IMR-90 (cell line): Measurements from ENCODE around the gene STARD3. TPM values are rescaled to one million over a fixed set of nuclear protein-coding genes. Genes with fewer than 3 reads are reported as not detected.

Experiments
- ATAC-seq: fragments of 200-7000 bp; cut with Tn5 transposase; 2 replicates; pipeline ENCODE4 v1.9.1; 2020; ENCODE audit warnings: low read depth, mild to moderate bottlenecking, moderate library complexity
- BruUV-seq: library from RNA; stranded (reverse); fragments of 400-500 nt; replicated peaks from 2 replicates; lab custom pipeline; 2021; lab: Mats Ljungman, UMichigan
- CTCF ChIA-PET: fragments of 300-600 bp; formaldehyde crosslinking; extraction: SDS; loops from one replicate; lab custom pipeline; 2021; ENCODE audit warnings: antibody characterized with exemption; lab: Yijun Ruan, JAX
- POLR2A ChIA-PET: fragments of 300-600 bp; sonication (Branson Sonifier 250); formaldehyde crosslinking; loops from one replicate; lab custom pipeline; 2022; ENCODE audit warnings: antibody characterized with exemption; ENCODE audit not compliant: unreplicated experiment; lab: Charles Lee
- DNase-seq: peaks from one replicate; pipeline ENCODE4 v3.0.0; 2013
- H2AFZ ChIP-seq: replicated peaks from 2 replicates; pipeline ENCODE3; 2013; ENCODE audit warnings: low read length, mild to moderate bottlenecking; ENCODE audit not compliant: poor library complexity
- H2AK5ac ChIP-seq: 2 replicates; pipeline ENCODE4 v1.6.1; 2013; ENCODE audit warnings: low read depth, low read length, inconsistent platforms
- H2AK9ac ChIP-seq: replicated peaks from 2 replicates; pipeline ENCODE3; 2013; ENCODE audit warnings: mild to moderate bottlenecking, low read depth, low read length, moderate library complexity; ENCODE audit not compliant: poor library complexity
- H2BK120ac ChIP-seq: 2 replicates; pipeline ENCODE4 v1.6.1; 2013; ENCODE audit warnings: low read depth, low read length, inconsistent platforms
- H2BK15ac ChIP-seq: 3 replicates; pipeline ENCODE4 v1.6.1; 2013; ENCODE audit warnings: low read depth, low read length, inconsistent platforms
- H2BK20ac ChIP-seq: 2 replicates; pipeline ENCODE4 v1.6.1; 2013; ENCODE audit warnings: low read depth, mild to moderate bottlenecking, inconsistent platforms, low read length, moderate library complexity
- H2BK5ac ChIP-seq: 2 replicates; pipeline ENCODE4 v1.6.1; 2013; ENCODE audit warnings: mild to moderate bottlenecking, low read depth, low read length, inconsistent platforms; ENCODE audit not compliant: poor library complexity, severe bottlenecking
- H3K14ac ChIP-seq: replicated peaks from 2 replicates; pipeline ENCODE4 v1.6.1; 2013; ENCODE audit warnings: low read depth, low read length, inconsistent platforms
- H3K18ac ChIP-seq: 2 replicates; pipeline ENCODE4 v1.6.1; 2013; ENCODE audit warnings: low read depth, low read length, control low read depth
- H3K23ac ChIP-seq: 2 replicates; pipeline ENCODE4 v1.6.1; 2013; ENCODE audit warnings: low read depth, low read length, inconsistent platforms
- H3K27ac ChIP-seq: 2 replicates; pipeline ENCODE4 v1.5.1; 2013; ENCODE audit warnings: mild to moderate bottlenecking, control low read depth, low read length; ENCODE audit not compliant: insufficient read depth
- H3K27me3 ChIP-seq: 2 replicates; pipeline ENCODE4 v1.6.1; 2013; ENCODE audit warnings: low read length; ENCODE audit not compliant: control insufficient read depth, insufficient read depth
- H3K36me3 ChIP-seq: 2 replicates; pipeline ENCODE4 v1.6.1; 2013; ENCODE audit warnings: low read length, mixed read lengths; ENCODE audit not compliant: control insufficient read depth, insufficient read depth
- H3K4ac ChIP-seq: 2 replicates; pipeline ENCODE4 v1.6.1; 2013; ENCODE audit warnings: low read depth, low read length, inconsistent platforms
- H3K4me1 ChIP-seq: 2 replicates; pipeline ENCODE4 v1.6.1; 2013; ENCODE audit warnings: low read length, mixed read lengths; ENCODE audit not compliant: control insufficient read depth, insufficient read depth
- H3K4me2 ChIP-seq: 2 replicates; pipeline ENCODE4 v1.6.1; 2013; ENCODE audit warnings: low read depth, mild to moderate bottlenecking, control low read depth, low read length, moderate library complexity
- H3K4me3 ChIP-seq: 2 replicates; pipeline ENCODE4 v1.5.1; 2013; ENCODE audit warnings: low read depth, mild to moderate bottlenecking, control low read depth, low read length, moderate library complexity; ENCODE audit not compliant: insufficient read depth
- H3K56ac ChIP-seq: 2 replicates; pipeline ENCODE4 v1.6.1; 2013; ENCODE audit warnings: low read length, inconsistent platforms; ENCODE audit not compliant: insufficient read depth; ENCODE audit errors: extremely low read depth
- H3K79me1 ChIP-seq, 2 experiments: 2 replicates each; pipeline ENCODE4 v1.6.1; 2013; ENCODE audit warnings: low read length in 2 of 2, inconsistent platforms in 1 of 2, low read depth in 1 of 2
- H3K9ac ChIP-seq: 2 replicates; pipeline ENCODE4 v1.6.1; 2013; ENCODE audit warnings: low read depth, low read length, control low read depth
- H3K9me1 ChIP-seq: 2 replicates; pipeline ENCODE4 v1.6.1; 2013; ENCODE audit warnings: low read length, inconsistent platforms; ENCODE audit not compliant: insufficient read depth
- H3K9me3 ChIP-seq: 2 replicates; pipeline ENCODE4 v1.6.1; 2013; ENCODE audit warnings: low read length; ENCODE audit not compliant: control insufficient read depth, insufficient read depth
- H4K20me1 ChIP-seq: 2 replicates; pipeline ENCODE4 v1.6.1; 2013; ENCODE audit warnings: low read length, inconsistent platforms; ENCODE audit not compliant: insufficient read depth
- H4K5ac ChIP-seq: 2 replicates; pipeline ENCODE4 v1.6.1; 2013; ENCODE audit warnings: mild to moderate bottlenecking, low read depth, low read length, control low read depth
- H4K8ac ChIP-seq, 2 experiments: 2 replicates each; pipeline ENCODE4 v1.6.1; 2013; ENCODE audit warnings: low read depth in 2 of 2, low read length in 2 of 2, control low read depth in 1 of 2, inconsistent platforms in 1 of 2
- H4K91ac ChIP-seq: 2 replicates; pipeline ENCODE4 v1.6.1; 2013; ENCODE audit warnings: low read depth, low read length, inconsistent platforms; ENCODE audit not compliant: insufficient read depth
- BHLHE40 ChIP-seq: fragments of 150-350 bp; IDR thresholded peaks from 2 replicates; pipeline ENCODE4 v1.6.1; 2016; ENCODE audit warnings: mild to moderate bottlenecking, low read depth, low read length
- CEBPB ChIP-seq: IDR thresholded peaks from 2 replicates; pipeline ENCODE4 v1.6.1; 2012; ENCODE audit warnings: low read depth, low read length, improper control_type of control experiment
- CHD1 ChIP-seq: IDR thresholded peaks from 2 replicates; pipeline ENCODE4 v1.6.1; 2012; ENCODE audit warnings: low read depth, low read length, improper control_type of control experiment
- ELK1 ChIP-seq: fragments of 150-350 bp; IDR thresholded peaks from 2 replicates; pipeline ENCODE4 v1.6.1; 2016; ENCODE audit warnings: low read depth, mild to moderate bottlenecking, low read length, moderate library complexity, borderline replicate concordance
- NFE2L2 ChIP-seq: fragments of 150-350 bp; IDR thresholded peaks from 2 replicates; pipeline ENCODE4 v1.6.1; 2016; ENCODE audit warnings: low read depth, mild to moderate bottlenecking, low read length
- USF2 ChIP-seq: fragments of 150-350 bp; IDR thresholded peaks from 2 replicates; pipeline ENCODE4 v1.6.1; 2017; ENCODE audit warnings: mild to moderate bottlenecking, antibody characterized with exemption, low read length, low read depth
- WGBS, 2 experiments: methylation state at CpG; one replicate each; pipeline versions ENCODE4 v1.1.5 to v1.1.7; 2013; ENCODE audit warnings: missing lambda C conversion rate in 2 of 2; ENCODE audit not compliant: insufficient read length in 1 of 2; ENCODE audit errors: extremely low coverage in 2 of 2; 5-methylcytosine and 5-hydroxymethylcytosine counted together
- dilution Hi-C: fragments of 300-500 bp; cut with HindIII; formaldehyde crosslinking; loops from one replicate; pipeline ENCODE4 v1.14.3; 2018; ENCODE audit warnings: low sequenced_read_pairs; ENCODE audit not compliant: unreplicated experiment
- in situ Hi-C: fragments of 300-500 bp; cut with MboI; formaldehyde crosslinking; loops from 3 replicates; pipeline ENCODE4 v1.14.3; 2019; ENCODE audit warnings: low sequenced_read_pairs, inconsistent platforms, mixed read lengths
- intact Hi-C: fragments of 100-400 bp; cut with micrococcal nuclease; formaldehyde crosslinking; loops from 2 replicates; pipeline ENCODE4 v1.10.0; 2022
- polyA plus RNA-seq, 3 experiments: library from polyadenylated mRNA; depleted of rRNA; stranded (reverse); fragments of >200 nt; gene quantifications; 2 replicates each; pipeline ENCODE4 v1.2.3, GENCODE V29; 2012; ENCODE audit warnings: low replicate concordance in 1 of 3
- total RNA-seq: library from RNA; depleted of rRNA; stranded (reverse); fragments of >200 nt; gene quantifications from 2 replicates; pipeline ENCODE4 v1.2.3, GENCODE V29; 2012

The STARD3 gene
- total and polyA plus RNA-seq, 2 of the 4 experiments (the other 2 are of a cell fraction): 8.1 to 50.4 TPM

- no peak overlapping the region for H3K18ac ChIP-seq
- no peak overlapping the region for H2BK5ac ChIP-seq
- H3K4me1 ChIP-seq: peaks cover 21% of the 10 kb centered on the region
- no TSS peak for BruUV-seq
- H3K9me3 ChIP-seq: no peaks in the 10 kb centered on the region
- peak overlapping the region; percentile 99 for H3K4me2 ChIP-seq
- TF ChIP-seq ELK1: no peak
- TF ChIP-seq CEBPB: no peak
- TF ChIP-seq USF2: no peak
- no peak for TF ChIP-seq NFE2L2
- no peak for TF ChIP-seq BHLHE40
- no peak for TF ChIP-seq CHD1
- no peak overlapping the region for H4K8ac ChIP-seq
- H3K79me1 ChIP-seq: peaks cover 0 to 62% of the 10 kb centered on the region in 2 experiments; a peak in 3 of 4 replicates
- dilution Hi-C loops (no loop called here), intact Hi-C loops (no loop called here), in situ Hi-C loops (no loop called here)
- ATAC-seq (no peak), DNase-seq (no peak)
- H3K56ac ChIP-seq: no peak overlapping the region
- no peak overlapping the region for H4K91ac ChIP-seq
- peak overlapping the region; percentile 90 for H3K4me3 ChIP-seq
- peaks cover 47% of the 10 kb centered on the region for H4K20me1 ChIP-seq
- peak overlapping the region; percentile 96 for H3K23ac ChIP-seq
- peaks cover 23% of the 10 kb centered on the region for H3K9me1 ChIP-seq
- no peaks in the 10 kb centered on the region for H3K27me3 ChIP-seq
- peak overlapping the region; percentile 87 for H3K9ac ChIP-seq
- H3K4ac ChIP-seq: peak overlapping the region; percentile 29
- H2BK120ac ChIP-seq: no peak overlapping the region
- peak overlapping the region; percentile 73 for H2AFZ ChIP-seq
- ChIA-PET POLR2A (no interaction called here), CTCF (interaction anchor here (1.3 kb wide), 1 partner anchor 30 kb away, joined by 5 read pairs; no protein-coding TSS in a partner anchor)
- WGBS, 2 experiments: 14% methylated on average over 5 of the region's 10 CpGs; no CpG with 5 or more reads in 1 of the 2 experiments
- H2BK15ac ChIP-seq: no peak overlapping the region
- H3K36me3 ChIP-seq: no peaks in the 10 kb centered on the region
- H4K5ac ChIP-seq: 0 out of 2 replicates have a peak overlapping the region, but pooled peaks have one; percentile 18
- no peak overlapping the region for H2BK20ac ChIP-seq
- peak overlapping the region; percentile 61 for H2AK5ac ChIP-seq
- H3K27ac ChIP-seq: no peak overlapping the region; the same call in 1 of the 2 replicates
- peak overlapping the region; percentile 68 for H3K14ac ChIP-seq
- H2AK9ac ChIP-seq: peak overlapping the region; percentile 11
Observed at GRCh38 chr17:39701012-39701783, 64.3 kb downstream of the STARD3 start.
